AG09309 (cell line): ENCODE measurements around the gene C2orf49.

Experiments used
- DNase-seq: peaks from one replicate; pipeline ENCODE4 v3.0.0-alpha.2; 2010; ENCODE audit warnings: low read depth
- H3K4me3 ChIP-seq: 2 replicates; pipeline ENCODE4 v1.5.1; 2011; ENCODE audit warnings: mild to moderate bottlenecking, low read depth, low read length, moderate library complexity; ENCODE audit not compliant: control insufficient read depth
- TF ChIP-seq, protein P1 (sequence below): IDR thresholded peaks from 2 replicates; pipeline ENCODE4 v1.5.1; 2011; ENCODE audit warnings: mild to moderate bottlenecking, low read depth, low read length, inconsistent platforms; ENCODE audit not compliant: insufficient read depth, control insufficient read depth; ENCODE audit errors: missing control alignments

Gene C2orf49

DNA sequence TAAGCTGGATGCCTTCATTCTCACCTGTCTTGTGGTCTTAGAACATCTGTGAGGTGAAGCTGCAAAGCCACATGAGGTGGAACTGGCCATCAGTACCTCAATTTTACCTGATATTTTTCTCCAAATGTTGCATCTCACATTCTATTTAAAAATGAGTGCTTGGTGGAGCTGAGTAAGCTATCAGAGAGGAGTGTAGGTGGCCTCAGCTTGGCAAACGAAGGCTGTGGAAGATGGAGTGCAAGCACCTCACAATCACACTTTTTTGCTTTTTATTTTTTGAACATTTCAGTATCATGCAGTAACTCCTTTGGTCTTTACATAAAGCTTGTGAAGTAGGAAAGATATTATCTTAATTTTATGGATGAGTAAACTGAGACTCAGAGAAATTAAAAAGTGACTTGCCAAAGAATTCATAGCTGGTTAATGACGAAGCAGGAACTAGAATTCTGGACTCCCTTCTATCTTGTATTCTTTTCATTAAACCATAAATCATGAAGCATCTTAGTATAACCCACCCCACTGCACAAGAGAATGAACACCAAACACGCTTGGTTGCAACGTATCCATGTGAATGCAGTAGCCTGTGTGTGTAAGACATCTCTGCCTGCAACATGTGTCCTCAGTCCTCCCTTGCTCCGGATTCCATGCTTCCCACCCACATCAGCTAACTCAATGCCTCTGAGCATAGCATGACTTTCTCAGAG is 27.2 kb downstream of the C2orf49 start:
- no peak for DNase-seq
- TF ChIP-seq, protein P1, sequence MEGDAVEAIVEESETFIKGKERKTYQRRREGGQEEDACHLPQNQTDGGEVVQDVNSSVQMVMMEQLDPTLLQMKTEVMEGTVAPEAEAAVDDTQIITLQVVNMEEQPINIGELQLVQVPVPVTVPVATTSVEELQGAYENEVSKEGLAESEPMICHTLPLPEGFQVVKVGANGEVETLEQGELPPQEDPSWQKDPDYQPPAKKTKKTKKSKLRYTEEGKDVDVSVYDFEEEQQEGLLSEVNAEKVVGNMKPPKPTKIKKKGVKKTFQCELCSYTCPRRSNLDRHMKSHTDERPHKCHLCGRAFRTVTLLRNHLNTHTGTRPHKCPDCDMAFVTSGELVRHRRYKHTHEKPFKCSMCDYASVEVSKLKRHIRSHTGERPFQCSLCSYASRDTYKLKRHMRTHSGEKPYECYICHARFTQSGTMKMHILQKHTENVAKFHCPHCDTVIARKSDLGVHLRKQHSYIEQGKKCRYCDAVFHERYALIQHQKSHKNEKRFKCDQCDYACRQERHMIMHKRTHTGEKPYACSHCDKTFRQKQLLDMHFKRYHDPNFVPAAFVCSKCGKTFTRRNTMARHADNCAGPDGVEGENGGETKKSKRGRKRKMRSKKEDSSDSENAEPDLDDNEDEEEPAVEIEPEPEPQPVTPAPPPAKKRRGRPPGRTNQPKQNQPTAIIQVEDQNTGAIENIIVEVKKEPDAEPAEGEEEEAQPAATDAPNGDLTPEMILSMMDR: no peak
- H3K4me3 ChIP-seq: no peak overlapping the region

DNA sequence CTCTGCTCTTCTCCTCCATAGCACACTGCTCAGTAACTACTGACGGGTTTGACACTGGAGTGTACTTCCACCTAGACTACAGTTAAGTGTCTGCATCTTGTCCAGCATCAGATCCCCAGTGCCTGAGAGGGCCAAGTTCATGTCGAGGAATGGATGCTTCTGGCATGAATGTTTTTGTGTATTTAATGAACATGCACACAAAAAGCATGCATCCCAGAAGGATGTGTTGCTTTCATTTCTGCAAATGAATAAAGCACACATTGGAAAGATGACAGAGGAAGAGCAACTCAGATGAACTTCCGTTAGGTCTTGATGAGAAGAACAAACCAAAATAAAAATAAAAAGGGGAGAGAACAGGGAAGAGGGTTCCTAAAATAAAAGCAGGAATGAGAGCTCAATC is 27.9 kb downstream of the C2orf49 start:
- no peak for DNase-seq
- TF ChIP-seq, protein P1: no peak
- H3K4me3 ChIP-seq: no peak overlapping the region

DNA sequence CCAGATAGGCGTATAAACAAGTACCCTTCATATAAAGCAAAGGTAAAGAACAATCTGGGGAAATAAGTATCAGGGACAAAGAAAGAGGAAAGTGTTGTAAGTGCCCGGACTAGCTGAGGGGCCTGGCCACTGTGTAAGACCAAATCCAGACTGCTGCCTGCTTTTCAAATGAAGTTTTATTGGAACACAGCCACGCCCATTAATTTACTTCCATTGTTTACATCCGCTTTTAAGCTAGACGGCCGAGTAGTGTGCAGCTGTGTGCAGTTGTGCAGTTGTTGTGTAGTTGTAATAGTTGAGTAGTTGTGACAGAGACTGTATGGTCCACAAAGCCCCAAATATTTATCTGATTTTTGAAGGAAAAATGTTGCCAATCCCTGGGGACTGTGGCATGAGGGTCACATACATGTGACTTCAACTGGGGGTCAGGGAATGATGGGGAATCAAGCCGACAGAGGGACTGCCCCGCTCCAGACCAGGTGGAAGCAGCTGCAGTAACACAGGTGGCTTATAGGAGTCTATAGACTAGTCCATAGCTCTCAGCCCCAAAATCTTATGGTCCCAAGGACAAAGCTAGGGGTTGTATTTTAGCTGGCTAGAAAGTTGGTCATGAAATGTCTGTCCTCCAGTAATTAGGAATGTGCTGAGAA is 31.5 kb downstream of the C2orf49 start:
- TF ChIP-seq, protein P1: no peak
- no peak overlapping the region for H3K4me3 ChIP-seq
- no peak for DNase-seq

DNA sequence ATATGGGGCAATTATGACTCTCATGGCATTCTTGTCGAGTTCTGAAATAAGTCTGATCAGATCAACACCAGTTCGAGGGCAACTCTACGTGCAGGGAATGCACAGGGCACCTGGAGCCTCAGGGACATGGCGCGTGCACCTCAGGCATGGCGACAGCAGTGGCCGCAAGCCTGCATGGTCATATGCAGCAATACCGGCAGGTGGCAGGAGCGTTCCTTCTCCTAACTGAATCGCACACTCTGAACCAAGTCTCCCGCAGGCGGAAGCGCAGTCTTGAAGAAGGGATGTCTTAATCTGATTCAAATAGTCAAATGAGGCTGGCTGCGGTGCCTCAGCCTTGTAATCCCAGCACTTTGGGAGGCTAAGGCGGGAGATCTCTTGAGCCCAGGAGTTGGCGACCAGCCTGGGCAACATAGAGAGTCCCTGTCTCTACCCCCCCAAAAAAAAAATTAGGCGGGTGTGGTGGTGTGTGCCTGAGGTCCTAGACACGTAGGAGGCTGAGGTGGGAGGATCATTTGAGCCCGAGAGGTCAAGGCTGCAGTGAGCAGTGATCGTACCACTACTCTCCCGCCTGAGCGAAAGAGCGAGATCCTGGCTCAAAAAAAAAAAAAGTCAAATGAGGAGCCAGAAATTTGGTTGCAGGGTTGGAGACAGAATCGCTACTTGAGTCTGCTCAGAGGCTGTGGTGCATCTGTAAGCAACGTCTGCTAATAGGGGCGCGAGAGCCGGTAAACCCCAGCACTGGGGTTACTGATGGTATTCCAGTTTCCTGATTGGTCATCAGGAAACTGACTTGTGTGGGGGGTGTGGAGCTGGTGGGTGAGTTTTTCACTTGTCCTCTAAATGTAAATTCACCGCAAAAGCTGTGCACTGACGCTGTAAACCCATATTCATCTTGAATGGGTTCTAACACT is 32.7 kb downstream of the C2orf49 start:
- DNase-seq: peak; percentile 57
- H3K4me3 ChIP-seq: no peak overlapping the region
- TF ChIP-seq, protein P1: peak; percentile 82

DNA sequence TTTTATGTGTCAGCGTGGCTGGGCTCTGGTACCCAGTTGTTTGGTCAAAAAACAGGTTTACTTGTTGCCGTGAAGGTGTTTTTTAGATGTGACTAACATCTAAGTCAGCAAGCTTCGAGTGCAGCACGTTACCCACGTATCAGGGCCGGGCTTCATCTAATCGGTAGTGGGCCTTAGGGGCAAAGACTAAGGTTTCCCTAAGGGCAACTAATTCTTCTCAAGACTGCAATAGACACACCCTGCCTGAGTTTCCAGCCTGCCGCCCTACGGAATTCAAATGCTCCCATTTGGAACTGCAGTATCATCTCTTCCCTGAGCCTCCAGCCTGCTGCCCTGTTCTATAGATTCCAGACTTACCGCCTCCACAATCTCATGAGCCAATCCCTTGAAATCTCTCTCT is 33.8 kb downstream of the C2orf49 start:
- DNase-seq: no peak
- TF ChIP-seq, protein P1: no peak
- no peak overlapping the region for H3K4me3 ChIP-seq

DNA sequence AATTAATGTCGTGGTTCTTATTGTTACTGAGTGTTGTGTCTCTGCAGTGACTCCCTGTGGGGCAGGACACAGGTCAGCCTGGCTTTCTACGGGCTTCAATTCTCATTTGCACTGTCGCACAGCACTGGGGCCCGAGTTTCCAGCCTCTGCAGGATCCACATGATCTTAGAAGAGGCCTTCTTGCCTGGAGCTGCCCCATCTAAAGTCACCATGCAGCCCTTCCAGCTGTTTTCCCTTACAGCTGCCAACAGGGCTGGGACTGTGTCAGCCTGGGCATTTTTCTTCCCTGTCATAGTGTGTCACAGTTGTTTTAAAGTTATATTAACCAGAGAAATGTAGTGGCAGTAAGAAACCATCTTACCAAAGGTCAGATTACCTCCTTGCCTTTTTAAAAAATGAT is 34.5 kb downstream of the C2orf49 start:
- DNase-seq: no peak
- no peak overlapping the region for H3K4me3 ChIP-seq
- TF ChIP-seq, protein P1: no peak
